DND-41 (cell line): Measurements from ENCODE around the gene RNASE8.

Experiments used
- EZH2 ChIP-seq: IDR thresholded peaks from 3 replicates; pipeline ENCODE4 v1.6.1; 2012; ENCODE audit warnings: borderline replicate concordance, low read depth, mild to moderate bottlenecking, moderate library complexity, low read length, inconsistent platforms; ENCODE audit not compliant: severe bottlenecking
- TF ChIP-seq, protein P1 (sequence below): IDR thresholded peaks from 2 replicates; pipeline ENCODE4 v1.5.1; 2012; ENCODE audit warnings: borderline replicate concordance, low read length, moderate library complexity, mild to moderate bottlenecking; ENCODE audit not compliant: poor library complexity, severe bottlenecking; ENCODE audit errors: extremely low read depth

DNA sequence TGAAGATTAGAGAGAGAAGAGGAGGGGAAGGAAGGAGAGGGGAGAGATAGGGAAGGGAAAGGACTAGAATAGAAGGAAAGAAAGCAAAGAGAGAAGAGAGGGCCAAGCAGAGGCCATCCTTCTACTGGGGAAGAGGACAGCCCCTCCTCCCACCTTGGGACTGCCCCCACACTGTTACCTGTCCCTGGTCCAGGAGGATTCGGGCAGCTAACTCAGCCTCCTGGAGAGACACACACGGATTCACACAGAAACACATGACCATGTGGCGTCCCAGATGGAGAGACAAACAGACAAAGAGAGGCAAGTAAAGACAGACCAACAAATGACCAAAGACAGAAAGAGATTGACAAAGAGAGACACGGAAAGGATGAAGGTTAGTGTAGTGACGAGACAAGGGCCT is 34.9 kb upstream of the RNASE8 start:
- TF ChIP-seq EZH2, result no peak
- TF ChIP-seq, protein P1, sequence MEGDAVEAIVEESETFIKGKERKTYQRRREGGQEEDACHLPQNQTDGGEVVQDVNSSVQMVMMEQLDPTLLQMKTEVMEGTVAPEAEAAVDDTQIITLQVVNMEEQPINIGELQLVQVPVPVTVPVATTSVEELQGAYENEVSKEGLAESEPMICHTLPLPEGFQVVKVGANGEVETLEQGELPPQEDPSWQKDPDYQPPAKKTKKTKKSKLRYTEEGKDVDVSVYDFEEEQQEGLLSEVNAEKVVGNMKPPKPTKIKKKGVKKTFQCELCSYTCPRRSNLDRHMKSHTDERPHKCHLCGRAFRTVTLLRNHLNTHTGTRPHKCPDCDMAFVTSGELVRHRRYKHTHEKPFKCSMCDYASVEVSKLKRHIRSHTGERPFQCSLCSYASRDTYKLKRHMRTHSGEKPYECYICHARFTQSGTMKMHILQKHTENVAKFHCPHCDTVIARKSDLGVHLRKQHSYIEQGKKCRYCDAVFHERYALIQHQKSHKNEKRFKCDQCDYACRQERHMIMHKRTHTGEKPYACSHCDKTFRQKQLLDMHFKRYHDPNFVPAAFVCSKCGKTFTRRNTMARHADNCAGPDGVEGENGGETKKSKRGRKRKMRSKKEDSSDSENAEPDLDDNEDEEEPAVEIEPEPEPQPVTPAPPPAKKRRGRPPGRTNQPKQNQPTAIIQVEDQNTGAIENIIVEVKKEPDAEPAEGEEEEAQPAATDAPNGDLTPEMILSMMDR, result no peak
